NAMALWA (cell line): ENCODE data around the gene GRAMD1B.

Experiments
- DNase-seq: peaks from one replicate; pipeline ENCODE4 v3.0.0-alpha.2; 2015; ENCODE audit warnings: low spot score

Gene GRAMD1B

GRCh38 chr11:123475469-123475868 is 45.4 kb downstream of the GRAMD1B start:
- no peak for DNase-seq

DNA sequence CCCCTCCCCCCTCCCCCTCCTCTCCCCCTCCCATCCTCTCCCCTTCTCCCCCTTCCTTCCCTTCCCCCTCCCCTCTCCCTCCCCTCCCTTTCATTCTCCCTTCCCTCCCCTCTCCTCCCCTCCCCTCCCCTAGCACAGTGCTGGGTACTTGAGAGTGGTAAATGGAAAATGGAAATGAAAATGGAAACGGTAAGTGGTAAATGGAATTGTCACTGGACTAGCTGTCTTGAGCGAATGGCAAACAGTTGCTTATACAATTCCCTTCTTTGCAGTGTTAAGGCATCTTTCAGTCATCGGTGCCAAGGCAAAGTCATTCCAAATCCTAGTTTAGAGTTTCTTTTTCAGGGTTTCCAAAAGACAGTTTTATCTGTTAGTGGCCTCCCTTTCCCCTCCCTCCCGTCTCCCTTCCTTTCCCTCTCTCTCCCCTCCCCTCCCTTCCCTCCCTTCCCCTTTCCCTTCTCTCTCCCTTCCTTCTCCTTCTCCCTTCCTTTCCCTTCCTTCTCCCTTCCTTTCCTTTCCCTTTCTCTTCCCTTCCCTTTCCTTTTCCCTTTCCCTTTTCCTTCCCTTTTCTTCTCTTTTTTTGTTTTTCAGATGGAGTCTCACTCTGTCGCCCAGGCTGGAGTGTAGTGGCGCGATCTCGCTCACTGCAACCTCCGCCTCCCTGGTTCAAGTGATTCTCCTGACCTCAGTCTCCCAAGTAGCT is 47.3 kb downstream of the GRAMD1B start:
- DNase-seq, result no peak

- DNase-seq, result peak; percentile 74
Measured at GRCh38 chr11:123478352-123478987, 48.4 kb downstream of the GRAMD1B start.

DNA sequence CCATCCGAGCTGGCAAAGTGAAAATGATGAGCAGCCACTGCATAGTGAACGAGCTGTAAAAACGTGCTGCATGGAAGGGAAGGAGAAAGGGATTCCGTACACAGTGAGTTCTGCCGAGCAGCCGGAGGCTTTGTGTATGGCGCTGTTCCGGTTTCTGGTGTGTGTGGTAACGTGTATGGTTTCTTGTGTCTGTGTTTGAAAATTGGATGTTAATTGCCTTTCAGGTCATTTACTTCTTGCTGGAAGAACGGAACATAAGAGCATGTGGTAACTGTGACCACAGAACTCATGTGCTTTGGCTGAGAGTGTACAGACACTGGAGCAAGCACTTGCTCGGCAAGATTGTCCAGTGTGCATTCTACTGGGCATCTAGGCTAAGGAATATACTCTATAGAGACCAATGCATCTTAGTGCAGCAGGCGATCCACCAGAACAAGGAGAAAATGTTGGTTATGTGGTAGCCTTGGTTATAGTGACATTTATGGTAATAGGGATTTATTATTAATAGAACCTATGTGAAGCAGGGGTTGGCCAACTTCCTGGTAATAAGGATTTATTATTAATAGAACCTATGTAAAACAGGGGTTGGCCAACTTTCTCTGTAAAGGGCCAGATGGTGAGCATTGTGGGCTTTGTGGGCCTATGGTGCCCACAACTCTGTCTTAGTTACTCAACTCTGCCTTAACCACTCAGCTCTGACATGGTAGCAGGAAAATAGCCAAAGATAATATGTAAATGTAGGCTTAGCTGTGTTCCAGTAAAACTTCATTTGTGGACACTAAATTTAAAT is 49.2 kb downstream of the GRAMD1B start:
- no peak for DNase-seq

GRCh38 chr11:123480290-123480815 is 50.3 kb downstream of the GRAMD1B start:
- no peak for DNase-seq

- no peak for DNase-seq
Measured at GRCh38 chr11:123480882-123481281, 50.8 kb downstream of the GRAMD1B start.

DNA sequence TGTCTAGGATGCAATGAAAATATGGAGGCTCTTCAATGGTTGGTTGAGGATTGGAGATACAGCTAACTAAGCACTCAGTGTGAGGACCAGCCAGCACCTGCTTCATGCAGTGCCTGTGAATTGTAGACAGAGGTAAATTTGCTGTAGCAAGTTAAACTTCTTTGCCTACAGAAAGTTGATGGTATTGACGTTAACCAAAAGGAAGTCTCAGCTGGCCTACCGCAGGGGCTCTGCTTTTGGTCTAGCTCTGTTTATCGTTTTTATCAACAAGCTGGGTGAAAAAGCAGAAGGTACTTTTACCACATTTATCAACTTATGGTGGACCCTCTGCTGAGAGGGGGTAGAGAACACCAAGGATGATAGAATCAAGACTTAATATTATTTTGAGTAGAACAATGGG is 51.6 kb downstream of the GRAMD1B start:
- no peak for DNase-seq

GRCh38 chr11:123482218-123482617 is 52.1 kb downstream of the GRAMD1B start:
- DNase-seq, result no peak

DNA sequence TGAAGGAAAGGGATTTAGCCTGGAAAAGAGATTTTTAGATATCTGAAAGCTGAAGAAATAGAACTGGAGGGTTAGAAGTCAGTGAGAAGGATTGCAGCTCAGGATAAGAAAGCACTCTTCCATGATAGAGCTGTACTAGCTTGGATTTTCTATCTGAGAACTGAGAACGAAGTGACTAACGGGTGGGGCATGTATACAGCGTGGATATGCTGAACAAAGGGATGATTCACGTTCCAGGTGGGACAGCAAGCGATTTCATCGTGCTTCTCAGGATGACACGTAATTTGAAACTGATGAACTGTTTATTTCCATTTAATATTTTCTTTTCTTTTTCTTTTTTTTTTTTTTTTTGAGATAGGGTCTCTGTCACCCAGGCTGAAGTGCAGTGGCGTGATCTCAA is 53.0 kb downstream of the GRAMD1B start:
- DNase-seq, result no peak

DNA sequence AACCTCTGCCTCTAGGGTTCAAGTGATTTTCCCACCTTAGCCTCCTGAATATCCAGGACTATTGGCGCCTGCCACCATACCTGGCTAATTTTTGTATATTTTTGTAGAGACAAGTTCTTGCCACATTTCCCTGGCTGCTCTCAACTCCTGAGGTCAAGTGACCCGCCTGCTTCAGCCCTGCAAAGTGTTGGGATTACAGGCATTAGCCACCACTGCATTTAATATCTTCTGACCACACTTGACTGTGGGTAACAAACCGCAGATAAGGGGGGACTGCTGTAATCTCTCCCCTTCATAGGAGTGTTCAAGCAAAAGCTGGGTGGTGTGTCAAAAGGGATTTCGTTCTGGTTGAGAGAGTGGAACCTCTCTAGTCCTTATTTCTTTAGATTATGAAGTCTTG is 53.4 kb downstream of the GRAMD1B start:
- no peak for DNase-seq

DNA sequence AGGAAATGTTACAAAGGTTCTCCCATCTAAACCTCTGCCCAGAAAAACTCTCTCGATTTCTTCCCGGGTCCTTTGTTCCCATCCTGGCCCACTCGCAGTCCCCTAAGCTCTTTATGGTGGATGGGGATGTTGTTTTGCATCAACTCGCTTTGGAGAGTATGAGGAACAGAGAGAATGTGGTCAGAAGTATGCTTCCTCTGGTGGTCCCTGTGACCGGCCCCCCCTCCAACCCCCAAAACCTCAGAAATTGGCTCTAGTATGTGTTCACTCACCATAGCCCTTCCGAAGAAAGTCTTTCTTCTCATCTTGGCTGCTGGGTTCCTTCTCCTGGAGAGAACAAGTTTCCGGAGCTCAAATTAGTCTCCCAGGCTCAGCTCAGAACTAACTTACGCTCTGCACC is 54.4 kb downstream of the GRAMD1B start:
- no peak for DNase-seq

DNA sequence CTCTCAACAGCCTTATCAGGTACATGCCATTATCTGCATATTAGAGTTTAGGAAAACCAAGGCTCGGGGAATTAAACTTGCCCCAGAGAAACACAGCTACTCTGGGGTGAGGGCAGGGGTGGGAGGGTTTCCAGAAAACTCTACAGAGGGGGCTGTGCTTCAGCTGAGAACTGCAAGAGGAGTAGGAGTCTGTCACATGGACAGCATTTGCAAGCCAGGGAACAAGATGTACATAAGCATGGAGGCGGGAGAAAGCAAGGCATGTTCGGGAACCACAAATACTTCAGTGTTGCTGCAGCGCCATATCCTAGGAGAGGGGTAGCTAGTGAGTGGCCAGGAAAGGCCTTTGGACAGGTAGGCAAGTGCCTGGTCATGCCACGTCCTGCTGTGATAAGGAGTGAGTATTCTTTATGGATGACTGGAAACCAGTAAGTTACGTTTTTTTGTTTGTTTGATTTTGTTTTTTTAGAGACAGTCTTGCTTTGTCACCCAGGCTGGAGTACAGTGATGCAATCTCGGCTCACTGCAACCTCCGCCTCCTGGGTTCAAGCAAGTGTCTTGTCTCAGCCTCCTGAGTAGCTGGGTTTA is 57.2 kb downstream of the GRAMD1B start:
- no peak for DNase-seq

GRCh38 chr11:123490527-123490926 is 60.5 kb downstream of the GRAMD1B start:
- no peak for DNase-seq

GRCh38 chr11:123491241-123491640 is 61.2 kb downstream of the GRAMD1B start:
- no peak for DNase-seq

DNA sequence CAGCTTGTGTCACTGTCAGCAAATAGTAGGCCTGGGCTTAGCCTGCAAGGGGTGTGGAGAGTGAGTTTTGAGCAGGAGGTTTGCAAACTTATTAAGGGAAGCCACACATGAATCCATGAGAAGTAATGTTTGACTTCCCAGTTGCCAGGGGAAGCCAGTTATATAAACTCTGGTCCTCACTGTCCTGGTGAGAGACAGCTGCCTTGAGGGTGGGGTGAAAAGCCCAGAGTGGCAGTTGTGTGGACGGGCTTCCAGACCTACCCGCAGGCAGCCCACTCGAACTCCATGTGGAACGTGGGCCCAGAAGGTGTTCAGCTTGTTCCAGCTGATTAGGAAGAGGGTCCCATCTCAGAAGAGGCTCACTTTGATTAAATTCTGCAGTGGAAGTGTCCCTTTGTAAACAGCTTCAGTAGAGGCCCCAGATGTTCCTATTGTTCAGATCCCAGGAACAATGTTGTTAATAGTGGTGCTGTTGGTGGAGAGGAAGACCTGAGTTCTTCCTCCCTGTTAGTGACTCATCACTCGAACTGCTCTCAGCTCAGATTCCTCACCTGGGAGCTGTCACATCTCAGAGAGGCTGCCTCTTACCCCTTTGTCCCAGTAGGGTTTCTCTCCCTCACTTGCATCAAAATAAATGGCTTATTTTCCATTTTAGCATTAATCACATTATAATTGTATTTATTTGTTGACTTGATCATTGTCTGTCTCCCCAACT is 63.4 kb downstream of the GRAMD1B start:
- no peak for DNase-seq

DNA sequence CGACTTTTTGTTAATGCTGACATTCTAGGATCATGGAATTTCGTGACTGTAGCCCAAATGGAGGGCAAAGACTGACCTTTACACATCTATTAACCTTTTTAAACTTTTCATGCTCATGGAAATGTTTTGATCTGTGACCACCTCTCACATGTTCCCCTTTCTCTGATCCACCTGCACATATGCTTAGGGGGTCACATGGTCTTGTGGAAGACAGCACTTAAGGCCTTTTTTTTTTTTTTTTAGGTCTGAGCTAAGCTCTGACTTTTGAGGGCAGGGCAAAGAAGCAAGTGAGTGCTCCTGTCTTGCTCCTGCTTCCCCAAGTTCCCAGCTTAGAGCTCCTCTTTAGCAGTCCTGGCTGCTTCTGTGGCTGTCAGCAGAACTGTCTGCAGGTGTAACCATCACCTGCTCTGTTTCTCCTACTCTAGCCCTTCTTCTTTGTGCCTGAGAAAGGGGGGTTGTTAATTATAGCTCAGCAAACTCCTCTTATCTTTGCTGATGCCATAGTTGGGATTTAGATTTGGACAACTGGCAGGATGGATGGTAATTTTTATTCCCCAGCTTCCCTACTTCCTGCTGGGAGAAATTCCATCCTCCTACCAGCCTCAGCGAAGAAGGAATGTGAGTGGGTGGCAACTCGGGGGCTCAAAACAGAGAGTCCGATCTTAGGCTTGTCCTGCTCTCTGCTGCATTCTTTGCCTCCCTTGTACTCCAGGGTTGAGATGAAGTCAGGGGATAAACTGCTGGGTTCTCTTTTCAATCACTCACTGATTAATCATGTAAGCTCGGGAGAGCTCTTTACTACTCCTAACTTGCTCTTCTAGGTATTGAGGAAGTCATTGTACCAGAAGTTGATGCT is 64.4 kb downstream of the GRAMD1B start:
- DNase-seq, result no peak

DNA sequence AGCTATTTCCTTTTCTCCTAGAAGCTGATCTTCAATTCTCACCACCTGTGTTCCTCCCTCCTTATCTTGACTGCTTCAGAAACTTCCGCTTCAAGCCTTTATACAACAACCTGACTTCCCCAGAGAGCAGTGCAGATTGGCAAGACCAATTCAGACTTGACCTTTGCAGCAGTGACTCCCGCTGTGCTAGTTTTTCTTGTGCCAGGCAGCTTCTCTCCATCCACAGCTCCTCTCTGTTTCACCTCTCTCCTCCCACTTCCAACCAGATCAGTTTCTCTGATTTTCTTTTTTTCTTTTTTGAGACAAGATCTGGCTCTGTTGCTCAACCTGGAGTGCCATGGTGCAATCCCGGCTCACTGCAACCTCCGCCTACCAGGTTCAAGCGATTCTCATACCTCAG is 74.3 kb downstream of the GRAMD1B start:
- DNase-seq, result no peak

DNA sequence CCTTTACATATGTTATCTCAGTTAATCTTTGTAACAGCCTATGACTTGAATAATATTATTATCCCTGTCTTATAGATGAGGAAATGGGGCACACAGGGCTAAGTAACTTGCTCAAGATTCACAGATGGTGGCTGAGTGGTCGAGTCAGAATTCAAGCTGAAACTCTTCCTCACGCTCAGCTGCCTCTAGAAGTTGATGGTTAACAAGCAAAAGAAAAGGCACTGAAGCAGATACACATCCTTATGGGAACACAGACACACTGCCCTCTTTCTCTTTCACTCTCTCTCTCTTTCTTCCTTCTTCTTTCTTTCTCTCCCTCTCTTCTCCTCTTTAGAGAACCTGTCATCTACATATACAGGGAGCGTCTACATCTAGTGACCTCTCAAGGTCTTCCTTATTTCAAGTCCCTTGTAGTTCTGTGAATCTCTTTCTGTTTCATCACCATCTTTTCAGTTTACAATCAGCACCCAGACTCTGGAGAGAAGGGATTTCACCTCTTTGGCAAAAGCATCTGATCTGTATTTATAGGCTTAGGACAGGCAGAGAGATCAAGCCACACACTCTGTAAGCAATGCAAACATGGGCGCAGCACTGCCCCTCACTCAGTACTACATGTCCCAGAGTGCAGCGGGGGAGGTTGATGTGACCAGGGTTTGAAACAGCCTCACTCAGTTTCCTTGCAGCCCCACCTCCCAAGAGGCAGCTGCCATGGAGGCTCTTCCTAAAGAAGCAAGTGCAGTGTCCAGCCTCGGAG is 75.7 kb downstream of the GRAMD1B start:
- no peak for DNase-seq

DNA sequence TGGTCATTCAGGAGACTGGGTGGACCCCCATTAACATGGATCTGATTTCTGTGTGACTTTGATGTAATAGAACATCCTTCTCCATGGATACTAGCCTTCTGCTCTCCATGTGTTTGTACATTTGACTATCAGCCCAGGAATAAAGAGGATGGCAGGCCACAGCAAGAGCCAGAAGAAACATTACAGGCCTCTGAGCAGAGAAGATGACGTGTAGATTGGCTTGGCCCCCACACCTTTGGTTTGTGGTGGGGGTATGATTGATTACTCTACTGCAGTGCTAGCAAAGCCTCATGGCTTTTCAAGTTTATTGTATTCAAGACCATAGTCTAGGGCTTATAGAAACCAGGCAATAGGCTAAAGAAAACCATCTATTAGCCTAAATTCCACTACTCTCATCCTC is 77.0 kb downstream of the GRAMD1B start:
- DNase-seq, result no peak
